HG02571 (cell line): ENCODE measurements around the gene RFX5.
"Not testable (repeated sequence)": the region's sequence is repeated elsewhere in the genome, so short reads cannot be mapped to it uniquely, and the experiment has no call there.

Source experiments
- ATAC-seq: cut with Tn5 transposase; IDR thresholded peaks from one replicate; pipeline ENCODE4 v1.9.1; 2021; ENCODE audit warnings: mild to moderate bottlenecking, moderate library complexity; ENCODE audit not compliant: unreplicated experiment

Gene RFX5

DNA sequence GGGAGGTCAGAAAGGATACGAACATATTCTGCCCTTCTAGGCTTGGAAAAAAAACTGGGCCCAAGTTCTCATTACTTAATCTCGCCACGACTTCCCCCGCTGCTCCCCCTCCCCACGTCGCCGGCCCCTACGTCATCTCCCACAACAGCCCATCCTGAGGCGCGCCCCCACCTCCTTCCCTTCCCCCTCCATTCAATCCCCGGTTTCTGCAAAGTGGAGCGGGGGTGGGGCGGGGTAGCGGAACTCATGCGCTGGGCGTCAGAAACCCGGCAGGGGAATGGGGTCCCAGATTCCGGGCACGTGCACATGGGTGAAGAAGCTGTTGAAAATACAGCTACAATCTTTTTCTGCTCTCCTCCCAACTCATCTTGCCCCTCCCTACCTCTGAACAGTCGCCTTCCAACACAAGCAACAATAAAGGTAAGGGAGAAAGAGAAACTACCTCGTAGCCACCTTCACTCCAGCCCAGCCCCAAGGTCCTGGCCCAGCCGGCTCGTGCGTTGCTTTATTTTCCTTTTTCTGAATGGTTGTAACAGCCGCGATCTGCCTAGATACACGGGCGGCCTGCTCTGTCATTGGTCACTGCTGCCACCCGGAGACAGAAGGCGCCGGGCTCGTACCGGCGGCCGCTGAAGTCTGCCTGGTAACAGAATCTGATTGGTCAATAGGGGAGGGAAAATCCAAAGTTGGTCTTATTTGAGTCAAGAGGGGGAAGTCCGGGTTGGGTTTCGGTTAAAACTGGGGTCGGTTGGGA is at the start of gene RFX5:
Gene RFX5, minus strand, starts transcription at position 484 of the 754 bp plus-strand sequence. CDS start 932 bp downstream, outside the sequence.
- ATAC-seq, result peak; percentile 93

- ATAC-seq, result not testable (repeated sequence)
These were observed 49.2 kb upstream of the RFX5 start for GRCh38 chr1:151396265-151396664.

DNA sequence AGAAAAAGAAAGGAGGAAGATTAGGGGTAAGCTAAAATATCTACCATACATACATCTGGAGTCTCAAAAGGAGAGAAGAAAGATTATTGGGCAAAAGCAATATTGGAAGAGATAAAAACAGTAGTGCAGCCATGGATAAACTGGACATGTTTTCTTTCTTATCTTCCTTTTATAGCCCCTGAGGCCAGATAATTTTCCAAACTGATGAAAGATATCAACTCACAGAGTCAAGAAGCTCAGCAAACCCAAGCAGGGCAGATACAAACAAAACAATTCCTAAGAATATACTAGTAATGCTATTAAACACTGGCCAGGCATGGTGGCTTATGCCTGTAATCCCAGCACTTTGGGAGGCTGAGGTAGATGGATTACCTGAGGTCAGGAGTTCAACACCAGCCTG is 46.5 kb upstream of the RFX5 start:
- no peak for ATAC-seq

DNA sequence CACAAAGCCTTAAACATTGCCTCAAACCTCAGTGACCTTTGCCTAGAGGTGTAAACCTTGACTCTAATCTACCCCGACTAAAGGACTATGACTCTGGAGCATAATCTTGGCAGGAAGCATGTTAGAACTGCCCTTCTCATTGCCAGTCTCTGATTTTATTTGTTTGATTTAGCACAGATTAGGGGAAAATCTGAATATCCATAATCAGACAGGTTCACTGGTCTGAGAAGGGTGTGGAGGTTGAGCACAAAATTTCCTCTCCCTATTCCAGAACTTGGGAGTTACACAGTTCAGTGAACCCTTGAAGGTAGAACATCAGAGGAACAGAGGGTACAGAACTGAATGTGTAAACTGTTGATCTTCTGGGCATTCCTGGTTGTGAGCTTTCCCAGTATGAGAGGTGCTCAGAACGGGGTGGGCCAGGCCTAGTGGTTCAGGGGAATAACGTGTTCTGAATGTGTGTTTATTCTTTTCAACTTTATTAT is 44.1 kb upstream of the RFX5 start:
- no peak for ATAC-seq

DNA sequence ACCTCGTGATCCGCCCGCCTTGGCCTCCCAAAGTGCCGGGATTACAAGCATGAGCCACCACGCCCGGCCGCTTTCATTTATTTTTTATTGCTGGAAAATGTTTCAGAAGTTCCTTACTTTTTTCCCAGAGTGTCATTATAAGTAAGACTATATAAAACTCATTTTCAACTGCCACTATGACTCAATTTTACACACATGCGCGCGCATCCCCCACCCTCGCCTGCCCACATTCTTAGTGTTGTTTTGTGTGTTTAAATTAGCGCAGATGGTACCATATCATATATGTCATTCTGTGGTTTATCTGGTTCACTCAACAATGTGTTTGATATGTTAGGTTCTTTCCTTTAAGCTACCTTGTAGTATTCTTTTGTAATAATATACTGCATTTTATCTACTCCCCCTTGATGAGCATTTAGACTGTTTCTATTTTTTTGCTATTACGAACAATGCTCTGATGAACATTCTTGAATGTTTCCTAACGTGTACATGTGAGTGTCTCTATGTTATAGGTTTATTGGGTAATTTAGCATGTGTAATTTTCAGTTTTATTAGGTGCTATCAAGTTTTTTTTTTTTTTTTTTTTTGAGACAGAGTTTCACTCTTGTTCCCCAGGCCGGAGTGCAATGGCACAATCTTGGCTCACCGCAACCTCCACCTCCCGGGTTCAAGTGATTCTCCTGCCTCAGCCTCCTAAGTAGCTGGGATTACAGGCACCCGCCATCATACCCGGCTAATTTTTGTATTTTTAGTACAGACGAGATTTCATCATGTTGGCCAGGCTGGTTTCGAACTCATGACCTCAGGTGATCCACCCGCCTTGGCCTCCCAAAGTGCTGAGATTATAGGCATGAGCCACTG is 43.4 kb upstream of the RFX5 start:
- ATAC-seq, result not testable (repeated sequence)

- ATAC-seq, result no peak
These were observed 39.0 kb upstream of the RFX5 start for GRCh38 chr1:151386002-151386401.

DNA sequence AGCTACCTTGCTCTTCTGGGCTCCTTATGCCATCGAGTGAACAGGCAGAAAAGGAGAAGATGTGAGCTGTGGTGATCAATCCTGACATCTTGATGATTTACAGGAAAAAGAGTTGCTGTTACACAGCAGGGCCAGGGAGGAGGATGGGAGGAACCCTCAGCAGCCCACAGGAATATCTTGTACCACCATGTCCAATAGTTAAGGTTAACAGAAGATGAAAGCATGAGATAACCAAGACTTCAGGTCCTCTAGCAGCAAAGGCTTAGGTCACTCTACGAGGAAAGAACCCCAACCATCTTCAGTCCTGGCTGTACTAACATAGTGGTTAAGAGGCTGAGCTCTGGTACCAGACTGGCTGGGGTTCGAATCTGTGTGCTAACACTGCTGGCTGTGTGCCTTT is 37.5 kb upstream of the RFX5 start:
- ATAC-seq, result no peak

- ATAC-seq, result no peak
These were observed 30.3 kb upstream of the RFX5 start for GRCh38 chr1:151377150-151377884.

GRCh38 chr1:151373196-151373595 is 26.1 kb upstream of the RFX5 start:
- ATAC-seq, result no peak

- ATAC-seq, result no peak
These were observed 25.2 kb upstream of the RFX5 start, which contains the start of gene SELENBP1 for GRCh38 chr1:151372058-151372934. Gene SELENBP1 (minus strand): TSS chr1:151372705. CDS start chr1:151372641, 64 bp downstream.

GRCh38 chr1:151371370-151372057 is 24.5 kb upstream of the RFX5 start:
- no peak for ATAC-seq

GRCh38 chr1:151370211-151370911 is 23.3 kb upstream of the RFX5 start:
- no peak for ATAC-seq

GRCh38 chr1:151369621-151370048 is 22.6 kb upstream of the RFX5 start:
- no peak for ATAC-seq

DNA sequence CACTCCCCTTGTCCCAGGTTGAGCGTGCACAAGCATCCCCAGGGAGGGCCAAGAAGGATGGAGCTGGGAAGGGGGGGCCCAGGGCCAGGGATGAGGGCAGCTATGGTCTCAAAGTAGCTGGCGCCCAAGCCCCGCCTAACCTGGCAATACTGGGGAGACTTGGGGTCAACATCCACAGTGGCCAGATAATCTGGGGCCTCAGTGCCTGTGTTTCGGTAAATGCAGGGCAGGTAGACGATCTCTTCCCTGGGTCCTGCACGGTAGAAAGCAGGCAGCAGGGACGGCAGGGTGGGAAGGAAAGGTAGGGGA is 22.2 kb upstream of the RFX5 start:
- ATAC-seq, result no peak

GRCh38 chr1:151368393-151369301 is 21.6 kb upstream of the RFX5 start:
- no peak for ATAC-seq

GRCh38 chr1:151367658-151368392 is 20.8 kb upstream of the RFX5 start:
- no peak for ATAC-seq

DNA sequence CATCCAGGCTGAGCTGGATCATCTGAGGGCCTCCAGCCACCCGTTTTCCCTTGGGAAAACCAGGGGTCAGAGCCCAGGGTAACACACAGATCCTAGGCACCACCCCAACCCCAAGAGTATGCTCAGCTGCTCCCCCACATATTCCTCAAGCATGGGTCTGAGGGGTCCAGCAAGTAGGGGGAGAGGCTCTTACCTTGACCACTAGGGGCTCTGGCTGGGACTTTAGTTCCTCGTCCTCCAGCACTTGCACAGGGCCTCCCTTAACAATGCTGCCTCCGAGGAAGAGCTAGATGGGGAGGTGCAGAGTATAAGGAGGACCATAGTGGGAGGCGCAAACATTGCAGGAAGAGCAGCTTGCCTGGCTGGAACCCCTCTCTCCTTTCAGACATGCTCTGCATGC is 17.9 kb upstream of the RFX5 start:
- ATAC-seq, result no peak
